HG03103 (cell line): ENCODE measurements around the gene ZNF79.
"Not testable (repeated sequence)": the region's sequence is repeated elsewhere in the genome, so short reads cannot be mapped to it uniquely, and the experiment has no call there.

Experiments used
- ATAC-seq: cut with Tn5 transposase; IDR thresholded peaks from one replicate; pipeline ENCODE4 v1.9.1; 2021; ENCODE audit warnings: low read depth; ENCODE audit not compliant: unreplicated experiment

ZNF79 gene

GRCh38 chr9:127451608-127451857 lies 27.4 kb downstream of the ZNF79 start:
- peak; percentile 24 for ATAC-seq

- no peak for ATAC-seq
Observed at GRCh38 chr9:127451858-127452656, 27.9 kb downstream of the ZNF79 start.

- no peak for ATAC-seq
Observed at GRCh38 chr9:127452691-127453090, 28.5 kb downstream of the ZNF79 start.

GRCh38 chr9:127455324-127455992 lies 31.3 kb downstream of the ZNF79 start:
- no peak for ATAC-seq

GRCh38 chr9:127457191-127457878 lies 33.2 kb downstream of the ZNF79 start:
- no peak for ATAC-seq

- no peak for ATAC-seq
Observed at GRCh38 chr9:127458921-127459320, 34.7 kb downstream of the ZNF79 start.

GRCh38 chr9:127463382-127463781 lies 39.2 kb downstream of the ZNF79 start:
- ATAC-seq: no peak

GRCh38 chr9:127463911-127464310 lies 39.7 kb downstream of the ZNF79 start:
- no peak for ATAC-seq

- not testable (repeated sequence) for ATAC-seq
Observed at GRCh38 chr9:127466407-127466917, 42.3 kb downstream of the ZNF79 start.

GRCh38 chr9:127467621-127468020 lies 43.4 kb downstream of the ZNF79 start:
- no peak for ATAC-seq

GRCh38 chr9:127470662-127471061 lies 46.5 kb downstream of the ZNF79 start:
- no peak for ATAC-seq

GRCh38 chr9:127473501-127473900 lies 49.3 kb downstream of the ZNF79 start:
- no peak for ATAC-seq

- ATAC-seq: no peak
Observed at GRCh38 chr9:127473932-127474331, 49.8 kb downstream of the ZNF79 start.

GRCh38 chr9:127474592-127474991 lies 50.4 kb downstream of the ZNF79 start:
- no peak for ATAC-seq

GRCh38 chr9:127479507-127480081 lies 55.4 kb downstream of the ZNF79 start:
- ATAC-seq: no peak

- ATAC-seq: no peak
Observed at GRCh38 chr9:127482662-127483061, 58.5 kb downstream of the ZNF79 start.

- no peak for ATAC-seq
Observed at GRCh38 chr9:127485995-127486394, 61.8 kb downstream of the ZNF79 start.

GRCh38 chr9:127488946-127489345 lies 64.8 kb downstream of the ZNF79 start:
- ATAC-seq: no peak

GRCh38 chr9:127489471-127490115 lies 65.4 kb downstream of the ZNF79 start:
- no peak for ATAC-seq

GRCh38 chr9:127490535-127491230 lies 66.5 kb downstream of the ZNF79 start:
- no peak for ATAC-seq
